Measurements from ENCODE around the gene NACC1.

- TF ChIP-seq, protein P1, sequence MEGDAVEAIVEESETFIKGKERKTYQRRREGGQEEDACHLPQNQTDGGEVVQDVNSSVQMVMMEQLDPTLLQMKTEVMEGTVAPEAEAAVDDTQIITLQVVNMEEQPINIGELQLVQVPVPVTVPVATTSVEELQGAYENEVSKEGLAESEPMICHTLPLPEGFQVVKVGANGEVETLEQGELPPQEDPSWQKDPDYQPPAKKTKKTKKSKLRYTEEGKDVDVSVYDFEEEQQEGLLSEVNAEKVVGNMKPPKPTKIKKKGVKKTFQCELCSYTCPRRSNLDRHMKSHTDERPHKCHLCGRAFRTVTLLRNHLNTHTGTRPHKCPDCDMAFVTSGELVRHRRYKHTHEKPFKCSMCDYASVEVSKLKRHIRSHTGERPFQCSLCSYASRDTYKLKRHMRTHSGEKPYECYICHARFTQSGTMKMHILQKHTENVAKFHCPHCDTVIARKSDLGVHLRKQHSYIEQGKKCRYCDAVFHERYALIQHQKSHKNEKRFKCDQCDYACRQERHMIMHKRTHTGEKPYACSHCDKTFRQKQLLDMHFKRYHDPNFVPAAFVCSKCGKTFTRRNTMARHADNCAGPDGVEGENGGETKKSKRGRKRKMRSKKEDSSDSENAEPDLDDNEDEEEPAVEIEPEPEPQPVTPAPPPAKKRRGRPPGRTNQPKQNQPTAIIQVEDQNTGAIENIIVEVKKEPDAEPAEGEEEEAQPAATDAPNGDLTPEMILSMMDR (IDR thresholded peaks at IDR 0.05): peak; percentile 90 to 97 (median 94)
- no peak for TF ChIP-seq POLR2A (IDR thresholded peaks at IDR 0.05)
Measured at GRCh38 chr19:13093407-13094105, 24.5 kb upstream of the NACC1 start.

Measured in adrenal gland (tissue), 5 donors.